NB4 (cell line): ENCODE measurements around the gene CHIA.

Experiments
- DNase-seq: peaks from one replicate; pipeline ENCODE4 v3.0.0; 2010; ENCODE audit warnings: low read depth
- H3K4me3 ChIP-seq: one replicate; pipeline ENCODE4 v1.5.1; 2011; ENCODE audit warnings: mild to moderate bottlenecking, low read depth, low read length, moderate library complexity
- CTCF ChIP-seq: IDR thresholded peaks from one replicate; pipeline ENCODE4 v1.5.1; 2012; ENCODE audit warnings: low read depth, low read length
- MAX ChIP-seq: IDR thresholded peaks from 2 replicates; pipeline ENCODE4 v1.6.1; 2011; ENCODE audit warnings: low read depth, low read length
- MYC ChIP-seq: IDR thresholded peaks from 2 replicates; pipeline ENCODE4 v1.6.1; 2011; ENCODE audit warnings: low read depth, low read length
- POLR2A ChIP-seq: IDR thresholded peaks from 2 replicates; pipeline ENCODE4 v1.6.1; 2011; ENCODE audit warnings: mild to moderate bottlenecking; ENCODE audit not compliant: insufficient read length; ENCODE audit errors: extremely low read depth

The CHIA gene

GRCh38 chr1:111361761-111362160 is 71.1 kb downstream of the CHIA start:
- no peak for DNase-seq
- H3K4me3 ChIP-seq: no peak overlapping the region
- no peak for TF ChIP-seq MAX

GRCh38 chr1:111364690-111365089 is 74.0 kb downstream of the CHIA start:
- no peak for TF ChIP-seq MYC
- TF ChIP-seq MAX: no peak
- TF ChIP-seq CTCF: no peak
- TF ChIP-seq POLR2A: no peak

GRCh38 chr1:111366256-111366655 is 75.6 kb downstream of the CHIA start:
- H3K4me3 ChIP-seq: no peak overlapping the region
- TF ChIP-seq POLR2A (no peak), CTCF (no peak), MAX (no peak), MYC (no peak)
- DNase-seq: no peak

More at GRCh38 chr1:111364690-111365089, 74.0 kb downstream of the CHIA start:
- H3K4me3 ChIP-seq: no peak overlapping the region
- DNase-seq: no peak

GRCh38 chr1:111369177-111369576 is 78.5 kb downstream of the CHIA start:
- TF ChIP-seq MYC (no peak), CTCF (no peak), POLR2A (no peak), MAX (no peak)
- DNase-seq: no peak
- no peak overlapping the region for H3K4me3 ChIP-seq

- no peak for DNase-seq
- TF ChIP-seq MAX (no peak), CTCF (no peak), MYC (no peak)
- no peak overlapping the region for H3K4me3 ChIP-seq
Observed at GRCh38 chr1:111369645-111370044, 79.0 kb downstream of the CHIA start.
